ENCODE measurements around the gene TOMM40L.

The TOMM40L gene

GRCh38 chr1:161187311-161187710 lies 38.5 kb upstream of the TOMM40L start:
- Histone ChIP-seq H3K4me3 (ENCODE audit: low read depth, low read length, poor library complexity, severe bottlenecking) (no peak overlapping the region), H3K27ac (ENCODE audit: low read depth, low read length, poor library complexity, severe bottlenecking) (peak overlapping the region; percentile 85), H3K9me3 (ENCODE audit: low read length) (no peaks in the 10 kb centered on the region), H3K9ac (ENCODE audit: low read length) (no peak overlapping the region), H3K4me2 (ENCODE audit: low read length) (no peak overlapping the region), H3K9me2 (ENCODE audit: low read depth, low read length) (no peaks in the 10 kb centered on the region), H3K36me3 (ENCODE audit: insufficient read depth, low read length) (no peaks in the 10 kb centered on the region), H3K4me1 (ENCODE audit: insufficient read depth, low read length, severe bottlenecking) (peaks cover 37% of the 10 kb centered on the region), H3F3A (ENCODE audit: insufficient read depth, low read length) (0 out of 2 replicates have a peak, but pooled peaks cover 4% of the 10 kb centered on the region), H3K27me3 (ENCODE audit: insufficient read depth, low read length) (no peaks in the 10 kb centered on the region), H3K79me2 (ENCODE audit: insufficient read depth, low read length) (no peaks in the 10 kb centered on the region), H4K20me1 (ENCODE audit: insufficient read depth, low read length) (no peaks in the 10 kb centered on the region), H2AFZ (ENCODE audit: low read length) (no peak overlapping the region)
- no peak for TF ChIP-seq EZH2 (IDR thresholded peaks at IDR 0.05; ENCODE audit: borderline replicate concordance, low read length)

DNA sequence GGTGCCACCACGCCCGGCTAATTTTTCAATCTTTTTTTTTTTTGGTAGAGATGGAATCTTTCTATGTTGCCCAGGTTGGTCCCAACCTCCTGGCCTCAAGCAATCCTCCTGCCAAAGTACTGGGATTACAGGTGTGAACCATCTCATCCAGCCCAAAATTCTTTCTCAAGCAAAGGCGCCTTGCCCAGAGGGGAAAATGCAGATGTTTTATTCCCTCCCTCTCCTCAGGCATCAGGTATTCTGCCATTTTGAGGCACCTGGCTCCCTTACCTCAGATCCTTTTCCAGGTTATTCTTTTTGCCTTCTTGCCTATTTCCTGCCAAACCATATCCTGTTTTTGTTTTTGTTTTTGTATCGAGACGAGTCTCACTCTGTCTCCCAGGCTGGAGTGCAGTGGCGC lies 37.5 kb upstream of the TOMM40L start:
- Histone ChIP-seq H3K27ac (ENCODE audit: low read depth, low read length, poor library complexity, severe bottlenecking) (no peak overlapping the region), H3K4me1 (ENCODE audit: insufficient read depth, low read length, severe bottlenecking) (peaks cover 35% of the 10 kb centered on the region), H3K79me2 (ENCODE audit: insufficient read depth, low read length) (no peaks in the 10 kb centered on the region), H3K9me2 (ENCODE audit: low read depth, low read length) (no peaks in the 10 kb centered on the region), H3K4me3 (ENCODE audit: low read depth, low read length, poor library complexity, severe bottlenecking) (no peak overlapping the region), H3F3A (ENCODE audit: insufficient read depth, low read length) (0 out of 2 replicates have a peak, but pooled peaks cover 4% of the 10 kb centered on the region), H2AFZ (ENCODE audit: low read length) (no peak overlapping the region), H3K36me3 (ENCODE audit: insufficient read depth, low read length) (no peaks in the 10 kb centered on the region), H3K27me3 (ENCODE audit: insufficient read depth, low read length) (no peaks in the 10 kb centered on the region), H3K9me3 (ENCODE audit: low read length) (no peaks in the 10 kb centered on the region), H4K20me1 (ENCODE audit: insufficient read depth, low read length) (no peaks in the 10 kb centered on the region), H3K4me2 (ENCODE audit: low read length) (no peak overlapping the region), H3K9ac (ENCODE audit: low read length) (no peak overlapping the region)
- TF ChIP-seq CTCF (IDR thresholded peaks at IDR 0.05; ENCODE audit: low read length) = no peak
- TF ChIP-seq EZH2 (IDR thresholded peaks at IDR 0.05; ENCODE audit: borderline replicate concordance, low read length) = no peak

- Histone ChIP-seq H3K36me3 (ENCODE audit: insufficient read depth, low read length) (no peaks in the 10 kb centered on the region), H4K20me1 (ENCODE audit: insufficient read depth, low read length) (no peaks in the 10 kb centered on the region), H3K27ac (ENCODE audit: low read depth, low read length, poor library complexity, severe bottlenecking) (no peak overlapping the region), H3K9me2 (ENCODE audit: low read depth, low read length) (no peaks in the 10 kb centered on the region), H3K9ac (ENCODE audit: low read length) (no peak overlapping the region), H3K9me3 (ENCODE audit: low read length) (no peaks in the 10 kb centered on the region), H3K27me3 (ENCODE audit: insufficient read depth, low read length) (no peaks in the 10 kb centered on the region), H3K4me2 (ENCODE audit: low read length) (no peak overlapping the region), H2AFZ (ENCODE audit: low read length) (no peak overlapping the region), H3F3A (ENCODE audit: insufficient read depth, low read length) (0 out of 2 replicates have a peak, but pooled peaks cover 4% of the 10 kb centered on the region), H3K79me2 (ENCODE audit: insufficient read depth, low read length) (no peaks in the 10 kb centered on the region), H3K4me1 (ENCODE audit: insufficient read depth, low read length, severe bottlenecking) (peaks cover 35% of the 10 kb centered on the region), H3K4me3 (ENCODE audit: low read depth, low read length, poor library complexity, severe bottlenecking) (no peak overlapping the region)
- TF ChIP-seq CTCF (IDR thresholded peaks at IDR 0.05; ENCODE audit: low read length) (no peak), EZH2 (IDR thresholded peaks at IDR 0.05; ENCODE audit: borderline replicate concordance, low read length) (no peak)
These were observed 36.8 kb upstream of the TOMM40L start for GRCh38 chr1:161189036-161189435.

- H3K27ac ChIP-seq (ENCODE audit: low read depth, low read length, poor library complexity, severe bottlenecking) = no peak overlapping the region
- H3K9me3 ChIP-seq (ENCODE audit: low read length) = no peaks in the 10 kb centered on the region
- H3K79me2 ChIP-seq (ENCODE audit: insufficient read depth, low read length) = no peaks in the 10 kb centered on the region
- no peak for TF ChIP-seq CTCF (IDR thresholded peaks at IDR 0.05; ENCODE audit: low read length)
- no peak for TF ChIP-seq EZH2 (IDR thresholded peaks at IDR 0.05; ENCODE audit: borderline replicate concordance, low read length)
- no peaks in the 10 kb centered on the region for H4K20me1 ChIP-seq (ENCODE audit: insufficient read depth, low read length)
- peaks cover 20% of the 10 kb centered on the region for H3K4me1 ChIP-seq (ENCODE audit: insufficient read depth, low read length, severe bottlenecking)
- H3F3A ChIP-seq (ENCODE audit: insufficient read depth, low read length) = 0 out of 2 replicates have a peak, but pooled peaks cover 3% of the 10 kb centered on the region
- H3K36me3 ChIP-seq (ENCODE audit: insufficient read depth, low read length) = no peaks in the 10 kb centered on the region
- no peaks in the 10 kb centered on the region for H3K9me2 ChIP-seq (ENCODE audit: low read depth, low read length)
- no peaks in the 10 kb centered on the region for H3K27me3 ChIP-seq (ENCODE audit: insufficient read depth, low read length)
- no peak overlapping the region for H3K4me3 ChIP-seq (ENCODE audit: low read depth, low read length, poor library complexity, severe bottlenecking)
- H3K4me2 ChIP-seq (ENCODE audit: low read length) = no peak overlapping the region
- H3K9ac ChIP-seq (ENCODE audit: low read length) = no peak overlapping the region
- no peak overlapping the region for H2AFZ ChIP-seq (ENCODE audit: low read length)
These were observed 34.8 kb upstream of the TOMM40L start for GRCh38 chr1:161190962-161191521.
